Retinal pigment epithelial cell (primary cell): ENCODE results near the gene LINC00305.

Source experiments
- DNase-seq: peaks from one replicate; pipeline ENCODE4 v3.0.0-alpha.2; 2010; ENCODE audit warnings: low read depth
- H3K4me3 ChIP-seq: 2 replicates; pipeline ENCODE4 v1.5.1; 2011; ENCODE audit warnings: mild to moderate bottlenecking, low read length, control low read depth, moderate library complexity
- TF ChIP-seq, protein P1 (sequence below): conservative IDR thresholded peaks from 2 replicates; pipeline ENCODE4 v1.5.1; 2011; ENCODE audit warnings: low read depth, low read length, control low read depth, inconsistent platforms

LINC00305 gene

DNA sequence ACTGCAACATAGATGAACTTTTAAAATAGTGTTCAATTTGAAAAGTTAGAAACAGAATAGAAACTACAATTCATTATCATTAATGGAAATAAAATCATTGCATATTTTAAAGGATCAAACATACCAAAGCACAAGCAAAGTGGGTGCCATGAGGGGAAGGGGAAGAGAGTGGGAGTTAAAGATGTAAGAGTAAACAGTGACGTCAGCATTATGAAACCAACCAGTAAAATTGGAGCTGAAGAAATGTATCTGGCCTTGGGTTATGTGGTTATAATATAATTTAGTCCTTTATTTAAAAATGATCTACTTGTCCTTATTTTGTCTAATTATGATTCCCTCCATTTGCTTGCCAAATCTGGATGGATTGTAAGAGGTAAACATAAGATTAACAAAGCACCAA lies 6.0 kb downstream of the LINC00305 start:
- TF ChIP-seq, protein P1, sequence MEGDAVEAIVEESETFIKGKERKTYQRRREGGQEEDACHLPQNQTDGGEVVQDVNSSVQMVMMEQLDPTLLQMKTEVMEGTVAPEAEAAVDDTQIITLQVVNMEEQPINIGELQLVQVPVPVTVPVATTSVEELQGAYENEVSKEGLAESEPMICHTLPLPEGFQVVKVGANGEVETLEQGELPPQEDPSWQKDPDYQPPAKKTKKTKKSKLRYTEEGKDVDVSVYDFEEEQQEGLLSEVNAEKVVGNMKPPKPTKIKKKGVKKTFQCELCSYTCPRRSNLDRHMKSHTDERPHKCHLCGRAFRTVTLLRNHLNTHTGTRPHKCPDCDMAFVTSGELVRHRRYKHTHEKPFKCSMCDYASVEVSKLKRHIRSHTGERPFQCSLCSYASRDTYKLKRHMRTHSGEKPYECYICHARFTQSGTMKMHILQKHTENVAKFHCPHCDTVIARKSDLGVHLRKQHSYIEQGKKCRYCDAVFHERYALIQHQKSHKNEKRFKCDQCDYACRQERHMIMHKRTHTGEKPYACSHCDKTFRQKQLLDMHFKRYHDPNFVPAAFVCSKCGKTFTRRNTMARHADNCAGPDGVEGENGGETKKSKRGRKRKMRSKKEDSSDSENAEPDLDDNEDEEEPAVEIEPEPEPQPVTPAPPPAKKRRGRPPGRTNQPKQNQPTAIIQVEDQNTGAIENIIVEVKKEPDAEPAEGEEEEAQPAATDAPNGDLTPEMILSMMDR: no peak
- DNase-seq: no peak
- no peak overlapping the region for H3K4me3 ChIP-seq

- no peak for DNase-seq
Measured at GRCh38 chr18:64137914-64138313, 11.0 kb downstream of the LINC00305 start.

GRCh38 chr18:64134044-64134747 lies 14.7 kb downstream of the LINC00305 start:
- H3K4me3 ChIP-seq: no peak overlapping the region
- no peak for DNase-seq
- TF ChIP-seq, protein P1: no peak

More at GRCh38 chr18:64137914-64138313, 11.0 kb downstream of the LINC00305 start:
- TF ChIP-seq, protein P1: no peak
- no peak overlapping the region for H3K4me3 ChIP-seq

DNA sequence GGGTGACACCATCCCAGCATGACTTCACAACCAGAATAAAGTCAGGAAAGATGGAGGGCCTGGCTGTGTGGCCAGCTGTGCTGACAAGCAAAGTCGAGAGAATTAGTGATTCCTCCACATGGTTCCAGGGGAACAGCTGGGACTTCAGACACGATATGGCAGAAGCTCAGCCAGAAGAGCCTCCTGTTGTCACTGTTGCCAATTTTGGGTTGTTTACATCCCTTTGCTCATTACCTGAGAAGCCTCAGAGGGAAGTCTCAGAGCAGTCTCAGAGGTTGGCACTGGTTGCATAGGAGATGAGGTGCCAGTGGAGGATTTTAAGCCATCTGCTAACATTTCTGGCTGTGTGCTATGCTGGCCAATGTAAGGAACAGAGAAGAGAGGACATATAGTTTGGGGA lies 16.0 kb downstream of the LINC00305 start:
- H3K4me3 ChIP-seq: no peak overlapping the region
- TF ChIP-seq, protein P1: no peak
- no peak for DNase-seq

- TF ChIP-seq, protein P1: no peak
- H3K4me3 ChIP-seq: no peak overlapping the region
- DNase-seq: no peak
Measured at GRCh38 chr18:64131314-64131713, 17.6 kb downstream of the LINC00305 start.

DNA sequence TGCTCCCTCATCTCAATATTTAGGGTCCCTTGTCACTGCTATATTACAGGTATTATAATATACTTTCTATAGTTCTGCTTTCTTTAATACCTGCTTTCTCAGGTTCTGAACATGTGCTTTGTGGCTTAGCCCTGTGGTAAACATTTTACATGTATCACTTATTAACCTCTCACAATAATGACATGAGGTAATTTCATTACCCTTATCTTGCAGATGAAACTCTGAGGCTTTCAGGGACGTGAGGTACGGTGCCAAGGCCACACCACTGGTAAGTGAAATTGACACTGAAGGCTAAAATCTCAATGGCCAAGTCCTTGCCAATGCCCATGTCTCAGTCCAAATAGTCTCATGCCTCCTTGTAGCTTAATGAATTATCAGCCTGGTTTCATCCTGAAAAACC lies 21.7 kb downstream of the LINC00305 start:
- DNase-seq: no peak
- TF ChIP-seq, protein P1: no peak
- H3K4me3 ChIP-seq: no peak overlapping the region

DNA sequence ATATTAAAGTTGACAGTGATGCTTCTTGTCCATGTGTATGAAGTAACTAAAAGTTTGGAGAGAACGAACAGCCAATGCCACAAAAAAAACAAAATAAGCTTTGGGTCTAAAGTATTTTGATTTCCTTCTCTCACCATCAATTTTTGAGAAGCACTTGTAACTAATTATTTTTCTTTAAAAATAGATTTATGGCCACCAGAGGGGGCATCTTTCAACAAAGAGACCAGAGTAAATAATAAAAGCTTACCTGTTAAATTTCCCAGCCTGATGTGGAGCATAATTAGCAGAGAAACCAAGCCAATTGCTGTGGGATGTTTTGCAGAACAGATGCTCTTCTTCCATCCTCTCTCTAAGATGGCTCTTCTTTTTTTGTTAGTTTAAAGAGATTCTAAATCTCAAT lies 29.0 kb downstream of the LINC00305 start:
- H3K4me3 ChIP-seq: no peak overlapping the region
- TF ChIP-seq, protein P1: peak; percentile 38
- DNase-seq: no peak
